GM23248 (cell line): ENCODE measurements around the gene FSTL4. TPM values are rescaled to one million over a fixed set of nuclear protein-coding genes. Genes with fewer than 3 reads are reported as not detected.

Experiments used
- DNase-seq: peaks from one replicate; pipeline ENCODE4 v3.0.0-alpha.2; 2015
- H2AFZ ChIP-seq: fragments of 200-600 bp; sonication (generic); 2 replicates; pipeline ENCODE4 v1.6.1; 2016; ENCODE audit warnings: antibody characterized with exemption
- H3F3A ChIP-seq: fragments of 200-600 bp; sonication (generic); 2 replicates; pipeline ENCODE4 v1.6.1; 2016; ENCODE audit warnings: mild to moderate bottlenecking, antibody characterized with exemption, mixed run types; ENCODE audit not compliant: insufficient read depth
- H3K27ac ChIP-seq: fragments of 200-600 bp; sonication (generic); 2 replicates; pipeline ENCODE4 v1.5.1; 2016; ENCODE audit warnings: mild to moderate bottlenecking
- H3K27me3 ChIP-seq: fragments of 200-600 bp; sonication (generic); replicated peaks from 2 replicates; pipeline ENCODE4 v1.6.1; 2016; ENCODE audit warnings: mild to moderate bottlenecking; ENCODE audit not compliant: insufficient read depth
- H3K36me3 ChIP-seq: fragments of 200-600 bp; sonication (generic); 2 replicates; pipeline ENCODE4 v1.6.1; 2016; ENCODE audit warnings: low read depth, mild to moderate bottlenecking
- H3K4me1 ChIP-seq: fragments of 200-600 bp; sonication (generic); 2 replicates; pipeline ENCODE4 v1.6.1; 2016; ENCODE audit warnings: mild to moderate bottlenecking; ENCODE audit not compliant: insufficient read depth
- H3K4me2 ChIP-seq: fragments of 200-600 bp; sonication (generic); one replicate; pipeline ENCODE4 v1.6.1; 2016; ENCODE audit warnings: mild to moderate bottlenecking; ENCODE audit not compliant: unreplicated experiment
- H3K4me3 ChIP-seq: fragments of 200-600 bp; sonication (generic); 2 replicates; pipeline ENCODE4 v1.5.1; 2016; ENCODE audit warnings: mild to moderate bottlenecking
- H3K79me2 ChIP-seq: fragments of 200-600 bp; sonication (generic); 2 replicates; pipeline ENCODE4 v1.6.1; 2016; ENCODE audit warnings: mild to moderate bottlenecking; ENCODE audit not compliant: insufficient read depth
- H3K9ac ChIP-seq: fragments of 200-600 bp; sonication (generic); 2 replicates; pipeline ENCODE4 v1.6.1; 2016; ENCODE audit warnings: mild to moderate bottlenecking
- H3K9me2 ChIP-seq: fragments of 200-600 bp; sonication (generic); 2 replicates; pipeline ENCODE4 v1.6.1; 2016; ENCODE audit warnings: mixed run types, mild to moderate bottlenecking, moderate library complexity; ENCODE audit not compliant: insufficient read depth
- H3K9me3 ChIP-seq: fragments of 200-600 bp; sonication (generic); one replicate; pipeline ENCODE4 v1.6.1; 2017; ENCODE audit warnings: low read depth
- H4K20me1 ChIP-seq: fragments of 200-600 bp; sonication (generic); 2 replicates; pipeline ENCODE4 v1.6.0; 2016; ENCODE audit not compliant: insufficient read depth
- EZH2 ChIP-seq: fragments of 200-600 bp; sonication (generic); IDR thresholded peaks from 2 replicates; pipeline ENCODE4 v1.6.1; 2018; ENCODE audit warnings: antibody characterized with exemption, mild to moderate bottlenecking; ENCODE audit not compliant: insufficient read depth, poor library complexity, severe bottlenecking
- EZH2phosphoT487 ChIP-seq: fragments of 200-600 bp; sonication (generic); IDR thresholded peaks from 2 replicates; pipeline ENCODE4 v1.6.1; 2018; ENCODE audit warnings: antibody characterized with exemption, moderate library complexity, mild to moderate bottlenecking, low read depth; ENCODE audit not compliant: insufficient read depth
- WGBS, 2 experiments: methylation state at CpG; one replicate each; pipeline ENCODE4 v1.1.6; 2015 to 2017; ENCODE audit warnings: low lambda C conversion rate in 2 of 2, low coverage in 1 of 2; ENCODE audit errors: missing lambda C conversion rate in 2 of 2; 5-methylcytosine and 5-hydroxymethylcytosine counted together
- in situ Hi-C: fragments of 300-500 bp; cut with MboI; formaldehyde crosslinking; loops from 2 replicates; pipeline ENCODE4 v1.15.0; 2020
- microRNA-seq: library from miRNA; unstranded; fragments of <30 nt; microRNA quantifications from one replicate; pipeline ENCODE4, GENCODE V29; 2016; ENCODE audit warnings: borderline number of aligned reads
- polyA plus RNA-seq: library from polyadenylated mRNA; unstranded; fragments of >200 nt; fragmentation: Nextera tagmentation; extraction: Ambion mirVana; gene quantifications from 2 replicates; pipeline ENCODE4 v1.2.1, GENCODE V29; 2016
- small RNA-seq: library from RNA; depleted of rRNA; stranded (forward); fragments of <200 nt; gene quantifications from one replicate; pipeline ENCODE3, GENCODE V24; 2014; ENCODE audit warnings: low read depth, low replicate concordance
- total RNA-seq: library from RNA; depleted of rRNA; stranded (reverse); fragments of >200 nt; shearing (Covaris generic); gene quantifications from 2 replicates; pipeline ENCODE4 v1.2.3, GENCODE V29; 2014

Gene FSTL4
- total and polyA plus RNA-seq, 2 experiments from 2014 or later: not detected

- no peak for DNase-seq
- H3K9me3 ChIP-seq: no peaks in the 10 kb centered on the region
- H3K4me1 ChIP-seq: no peaks in the 10 kb centered on the region
- H3K36me3 ChIP-seq: no peaks in the 10 kb centered on the region
- TF ChIP-seq EZH2 (no peak), EZH2phosphoT487 (no peak)
- WGBS, 2 experiments: 68 to 70% methylated on average over 6 of the region's 6 CpGs
- H3K27me3 ChIP-seq: peaks cover 16% of the 10 kb centered on the region
- in situ Hi-C loops: no loop called here
- H3K9ac ChIP-seq: no peak overlapping the region
- no peak overlapping the region for H2AFZ ChIP-seq
- H3K4me3 ChIP-seq: no peak overlapping the region
- no peak overlapping the region for H3K27ac ChIP-seq
- no peaks in the 10 kb centered on the region for H4K20me1 ChIP-seq
- H3K4me2 ChIP-seq: no peak overlapping the region
- H3F3A ChIP-seq: no peaks in the 10 kb centered on the region
- H3K79me2 ChIP-seq: no peaks in the 10 kb centered on the region
- H3K9me2 ChIP-seq: no peaks in the 10 kb centered on the region
Measured at GRCh38 chr5:133150909-133151544, 461.3 kb downstream of the FSTL4 start.

GRCh38 chr5:133149345-133149744 lies 463.0 kb downstream of the FSTL4 start:
- no peaks in the 10 kb centered on the region for H3F3A ChIP-seq
- no peak for DNase-seq
- no peaks in the 10 kb centered on the region for H3K4me1 ChIP-seq
- peaks cover 12% of the 10 kb centered on the region; the same call in 1 of the 2 replicates for H3K27me3 ChIP-seq
- H3K4me3 ChIP-seq: no peak overlapping the region
- no peaks in the 10 kb centered on the region for H3K9me3 ChIP-seq
- H3K36me3 ChIP-seq: no peaks in the 10 kb centered on the region
- H4K20me1 ChIP-seq: no peaks in the 10 kb centered on the region
- H3K9ac ChIP-seq: no peak overlapping the region
- no peak overlapping the region for H3K4me2 ChIP-seq
- no peaks in the 10 kb centered on the region for H3K9me2 ChIP-seq
- 87 to 89% methylated on average over 4 of the region's 4 CpGs for WGBS, 2 experiments
- in situ Hi-C loops: no loop called here
- H3K79me2 ChIP-seq: no peaks in the 10 kb centered on the region
- H3K27ac ChIP-seq: no peak overlapping the region
- TF ChIP-seq EZH2phosphoT487: no peak
- TF ChIP-seq EZH2: no peak
- no peak overlapping the region for H2AFZ ChIP-seq

GRCh38 chr5:133147815-133148567 lies 464.4 kb downstream of the FSTL4 start:
- in situ Hi-C loops: no loop called here
- Histone ChIP-seq H2AFZ (no peak overlapping the region), H4K20me1 (no peaks in the 10 kb centered on the region), H3K79me2 (no peaks in the 10 kb centered on the region), H3K4me2 (no peak overlapping the region), H3K9ac (no peak overlapping the region), H3K27me3 (peaks cover 12% of the 10 kb centered on the region; the same call in 1 of the 2 replicates), H3K27ac (no peak overlapping the region), H3K36me3 (no peaks in the 10 kb centered on the region), H3F3A (no peaks in the 10 kb centered on the region), H3K9me2 (no peaks in the 10 kb centered on the region), H3K9me3 (no peaks in the 10 kb centered on the region), H3K4me3 (no peak overlapping the region), H3K4me1 (no peaks in the 10 kb centered on the region)
- no peak for DNase-seq
- WGBS, 2 experiments: 51 to 54% methylated on average over 7 of the region's 7 CpGs
- no peak for TF ChIP-seq EZH2
- TF ChIP-seq EZH2phosphoT487: no peak

GRCh38 chr5:133147411-133147810 lies 464.9 kb downstream of the FSTL4 start:
- Histone ChIP-seq H3K36me3 (no peaks in the 10 kb centered on the region), H3F3A (no peaks in the 10 kb centered on the region), H2AFZ (no peak overlapping the region), H3K27ac (no peak overlapping the region), H3K9ac (no peak overlapping the region), H3K27me3 (peaks cover 12% of the 10 kb centered on the region; the same call in 1 of the 2 replicates), H3K79me2 (no peaks in the 10 kb centered on the region), H3K4me3 (no peak overlapping the region), H3K9me2 (no peaks in the 10 kb centered on the region), H3K4me2 (no peak overlapping the region), H3K9me3 (no peaks in the 10 kb centered on the region), H3K4me1 (no peaks in the 10 kb centered on the region), H4K20me1 (no peaks in the 10 kb centered on the region)
- TF ChIP-seq EZH2: no peak
- no peak for TF ChIP-seq EZH2phosphoT487
- 18 to 22% methylated on average over 7 of the region's 7 CpGs for WGBS, 2 experiments
- in situ Hi-C loops: no loop called here
- no peak for DNase-seq

Small RNAs within 50 kb of the gene (microRNA-seq; reads per million reads assigned to microRNA genes)
- gene MIR1289-2: not detected

Small RNAs within 50 kb of the gene (small RNA-seq; reads per million reads assigned to genes)
- not detected for gene MIR1289-2
